SK-N-SH (cell line): ENCODE measurements around the gene FLRT1.

Experiments
- CTCF ChIP-seq: fragments of 200-600 bp; sonication (generic); IDR thresholded peaks from 2 replicates; pipeline ENCODE4 v1.6.1; 2017; ENCODE audit warnings: antibody characterized with exemption, mild to moderate bottlenecking, moderate library complexity
- EZH2phosphoT487 ChIP-seq: fragments of 200-600 bp; sonication (generic); IDR thresholded peaks from 2 replicates; pipeline ENCODE4 v1.6.1; 2017; ENCODE audit warnings: low read depth, mixed run types, mild to moderate bottlenecking, antibody characterized with exemption, moderate library complexity, borderline replicate concordance
- FOXM1 ChIP-seq: IDR thresholded peaks from 2 replicates; pipeline ENCODE4 v1.4.0; 2012; ENCODE audit warnings: low read depth, mild to moderate bottlenecking
- JUND ChIP-seq: IDR thresholded peaks from 2 replicates; pipeline ENCODE4 v1.4.0; 2012
- MAX ChIP-seq: IDR thresholded peaks from 2 replicates; pipeline ENCODE4 v1.4.0; 2012; ENCODE audit warnings: low read depth
- MEF2A ChIP-seq: IDR thresholded peaks from 2 replicates; pipeline ENCODE4 v1.4.0; 2012; ENCODE audit warnings: low read depth, borderline replicate concordance
- NFIC ChIP-seq: IDR thresholded peaks from 2 replicates; pipeline ENCODE4 v1.4.0; 2012; ENCODE audit warnings: borderline replicate concordance
- POLR2AphosphoS5 ChIP-seq: IDR thresholded peaks from 2 replicates; pipeline ENCODE4 v1.6.1; 2012; ENCODE audit warnings: low read depth, low read length
- RCOR1 ChIP-seq: fragments of 150-350 bp; IDR thresholded peaks from 2 replicates; pipeline ENCODE4 v1.6.1; 2017; ENCODE audit warnings: antibody characterized with exemption, low read length
- REST ChIP-seq: IDR thresholded peaks from 2 replicates; pipeline ENCODE4 v1.6.1; 2012; ENCODE audit warnings: mild to moderate bottlenecking, low read depth, low read length, moderate library complexity
- SIN3A ChIP-seq: IDR thresholded peaks from 2 replicates; pipeline ENCODE4 v1.6.1; 2012; ENCODE audit warnings: low read depth, mild to moderate bottlenecking, low read length, moderate library complexity, borderline replicate concordance
- TAF1 ChIP-seq: IDR thresholded peaks from 2 replicates; pipeline ENCODE4 v1.6.1; 2012; ENCODE audit warnings: low read depth, mild to moderate bottlenecking, low read length, moderate library complexity, borderline replicate concordance
- TEAD4 ChIP-seq: IDR thresholded peaks from 2 replicates; pipeline ENCODE4 v1.4.0; 2012; ENCODE audit warnings: mild to moderate bottlenecking, borderline replicate concordance; ENCODE audit not compliant: insufficient read depth

GRCh38 chr11:64015510-64015909, 20.2 kb upstream of the FLRT1 start:
- TF ChIP-seq CTCF: no peak
- no peak for TF ChIP-seq POLR2AphosphoS5
- TF ChIP-seq REST: no peak
- TF ChIP-seq TEAD4: no peak
- TF ChIP-seq SIN3A: no peak
- TF ChIP-seq FOXM1: no peak
- no peak for TF ChIP-seq MEF2A
- TF ChIP-seq EZH2phosphoT487: no peak
- no peak for TF ChIP-seq MAX
- no peak for TF ChIP-seq RCOR1
- no peak for TF ChIP-seq TAF1
- TF ChIP-seq JUND: no peak
- no peak for TF ChIP-seq NFIC
